H1 (cell line): Measurements from ENCODE around the gene SLC38A10. TPM values are rescaled to one million over a fixed set of nuclear protein-coding genes. Genes with fewer than 3 reads are reported as not detected.
A peak's percentile ranks its signal among the peaks of the same experiment; 100 is the strongest.

Experiments used
- CREB1 ChIP-seq: IDR thresholded peaks from 2 replicates; pipeline ENCODE4 v1.6.1; 2012; ENCODE audit warnings: inconsistent platforms
- CTCF ChIP-seq, 3 experiments: IDR thresholded peaks; 1 replicate in 2 of 3; 2 replicates in 1 of 3; pipeline versions ENCODE4 v1.5.1 to v1.6.1; 2011; ENCODE audit warnings: low read length in 3 of 3, mild to moderate bottlenecking in 3 of 3, inconsistent platforms in 2 of 3, low read depth in 1 of 3, moderate library complexity in 1 of 3; ENCODE audit not compliant: insufficient read depth in 1 of 3; ENCODE audit errors: control extremely low read depth in 1 of 3
- JUN ChIP-seq: IDR thresholded peaks from 2 replicates; pipeline ENCODE4 v1.6.1; 2011; ENCODE audit warnings: low read depth, mild to moderate bottlenecking, improper control_type of control experiment, low read length
- PHF8 ChIP-seq: fragments of 200-600 bp; sonication (generic); conservative IDR thresholded peaks from 2 replicates; pipeline ENCODE4 v1.7.1; 2012; ENCODE audit warnings: low read depth, mild to moderate bottlenecking, inconsistent platforms, low read length, moderate library complexity
- RAD21 ChIP-seq, 2 experiments: IDR thresholded peaks in 1 of 2; conservative IDR thresholded peaks in 1 of 2; 2 replicates each; pipeline ENCODE4 v1.6.1; 2011; ENCODE audit warnings: low read depth in 2 of 2, low read length in 2 of 2, improper control_type of control experiment in 1 of 2, inconsistent platforms in 1 of 2, mild to moderate bottlenecking in 1 of 2, moderate library complexity in 1 of 2
- SIN3A ChIP-seq, 2 experiments: IDR thresholded peaks in 1 of 2; conservative IDR thresholded peaks in 1 of 2; 2 replicates each; pipeline ENCODE4 v1.6.1; 2011 to 2012; ENCODE audit warnings: low read length in 2 of 2, improper control_type of control experiment in 1 of 2, low read depth in 1 of 2, mild to moderate bottlenecking in 1 of 2
- polyA plus RNA-seq, 7 experiments: library from polyadenylated mRNA; depleted of rRNA in 3 of 7; stranded (reverse) in 5 of 7; unstranded in 2 of 7; fragments of >200 nt in 5 of 7; fragments of 200-250 nt in 2 of 7; gene quantifications; 1 replicate in 5 of 7; 2 replicates in 1 of 7; 4 replicates in 1 of 7; pipeline versions ENCODE4 v1.2.1 to v1.2.3, GENCODE V29; 2011 to 2013; ENCODE audit warnings: missing spikeins in 2 of 7, mixed read lengths in 2 of 7
- total RNA-seq: library from RNA; stranded (reverse); fragmentation: NEBNext Ultra II Directional; extraction: Animal tissue kit (Norgen Biotek cat#: 25700); gene quantifications from 2 replicates; pipeline ENCODE4 v1.2.1, GENCODE V29; 2021

SLC38A10 gene
- total and polyA plus RNA-seq, 2 of the 8 experiments (the other 6 are each of a cell fraction or from before 2014, with no cell fraction given), result 26.4 to 41.0 TPM

DNA sequence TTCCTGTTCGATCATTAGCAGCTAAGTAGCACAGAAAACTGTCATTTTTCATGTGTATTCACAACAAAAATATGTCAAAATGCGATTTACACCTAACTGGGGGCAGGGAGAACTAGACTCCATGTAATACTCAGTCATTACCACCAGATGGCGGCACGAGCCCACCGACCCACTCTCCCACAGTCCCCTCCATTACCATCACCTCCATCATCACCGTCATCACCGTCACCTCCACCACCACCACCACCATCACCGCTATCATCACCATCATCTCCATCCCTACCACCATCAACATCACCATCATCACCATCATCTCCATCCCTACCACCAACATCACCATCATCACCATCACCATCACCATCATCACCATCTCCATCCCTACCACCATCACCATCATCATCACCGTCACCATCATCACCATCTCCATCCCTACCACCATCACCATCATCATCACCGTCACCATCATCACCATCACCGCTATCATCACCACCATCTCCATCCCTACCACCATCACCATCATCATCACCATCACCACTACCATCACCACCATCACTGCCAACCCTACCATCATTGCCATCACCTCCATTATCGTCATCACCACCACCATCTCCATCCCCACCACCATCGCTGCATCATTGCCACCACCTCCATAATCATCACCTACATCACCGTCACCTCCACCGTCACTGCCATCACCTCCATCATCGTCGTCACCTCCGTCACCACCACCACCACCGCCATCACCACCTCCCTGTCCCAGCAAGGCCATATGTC, 41.6 kb downstream of the SLC38A10 start (continued):
- peak; percentile 74 to 88 (median 87) for TF ChIP-seq CTCF (IDR thresholded peaks at IDR 0.05; ENCODE audit: control extremely low read depth in 1 of 3, insufficient read depth in 1 of 3, low read depth in 1 of 3, low read length in 3 of 3)
- peak; percentile 89 to 98 for TF ChIP-seq RAD21 (IDR thresholded peaks at IDR 0.05 in 1 of 2, conservative IDR thresholded peaks at IDR 0.05 in 1 of 2; ENCODE audit: low read depth in 2 of 2, low read length in 2 of 2)
- no peak for TF ChIP-seq JUN
- peak; percentile 62; the same call in 1 of the 2 replicates for TF ChIP-seq CREB1
- TF ChIP-seq PHF8, result no peak
- TF ChIP-seq SIN3A (conservative IDR thresholded peaks at IDR 0.05 in 1 of 2, IDR thresholded peaks at IDR 0.05 in 1 of 2; ENCODE audit: low read depth in 1 of 2, low read length in 2 of 2), result 0 out of 4 replicates have a peak, but pooled peaks of 1 of the 2 experiments have one; percentile 22
